SK-N-SH (cell line): ENCODE measurements around the gene ZPR1.

ENCODE experiments used
- EZH2phosphoT487 ChIP-seq: fragments of 200-600 bp; sonication (generic); IDR thresholded peaks from 2 replicates; pipeline ENCODE4 v1.6.1; 2017; ENCODE audit warnings: low read depth, mixed run types, mild to moderate bottlenecking, antibody characterized with exemption, moderate library complexity, borderline replicate concordance
- GABPA ChIP-seq: IDR thresholded peaks from 2 replicates; pipeline ENCODE4 v1.4.0; 2012; ENCODE audit warnings: low read depth, mild to moderate bottlenecking
- MEF2A ChIP-seq: IDR thresholded peaks from 2 replicates; pipeline ENCODE4 v1.4.0; 2012; ENCODE audit warnings: low read depth, borderline replicate concordance
- MXI1 ChIP-seq: IDR thresholded peaks from 2 replicates; pipeline ENCODE4 v1.6.1; 2012; ENCODE audit warnings: mild to moderate bottlenecking, low read depth, low read length, improper control_type of control experiment
- POLR2AphosphoS5 ChIP-seq: IDR thresholded peaks from 2 replicates; pipeline ENCODE4 v1.6.1; 2012; ENCODE audit warnings: low read depth, low read length
- TF ChIP-seq, protein P1 (sequence below): fragments of 150-350 bp; IDR thresholded peaks from 2 replicates; pipeline ENCODE4 v1.6.1; 2017; ENCODE audit warnings: antibody characterized with exemption, low read length, low read depth, borderline replicate concordance
- TF ChIP-seq, protein P2 (sequence below): fragments of 200-600 bp; sonication (generic); IDR thresholded peaks from 2 replicates; pipeline ENCODE4 v1.6.1; 2017; ENCODE audit warnings: antibody characterized with exemption, mild to moderate bottlenecking, moderate library complexity
- TF ChIP-seq, protein P3 (sequence below): IDR thresholded peaks from 2 replicates; pipeline ENCODE4 v1.4.0; 2012; ENCODE audit warnings: low read depth, borderline replicate concordance

DNA sequence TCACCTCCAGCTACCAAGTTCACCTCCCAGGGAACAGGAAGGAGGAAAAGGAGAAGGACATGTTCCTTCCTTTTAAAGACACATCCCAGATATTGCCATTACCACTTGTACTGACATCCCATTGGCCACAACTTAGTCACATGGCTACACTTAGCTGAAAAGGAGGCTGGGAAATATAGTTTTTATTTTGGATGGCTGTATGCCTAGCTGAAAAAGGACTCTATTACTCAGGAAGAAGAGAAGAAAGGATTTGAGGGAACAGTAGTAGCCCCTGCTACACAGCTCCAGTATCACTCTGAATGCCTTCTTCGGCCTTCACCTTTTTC, 5.9 kb upstream of the ZPR1 start:
- TF ChIP-seq, protein P1, sequence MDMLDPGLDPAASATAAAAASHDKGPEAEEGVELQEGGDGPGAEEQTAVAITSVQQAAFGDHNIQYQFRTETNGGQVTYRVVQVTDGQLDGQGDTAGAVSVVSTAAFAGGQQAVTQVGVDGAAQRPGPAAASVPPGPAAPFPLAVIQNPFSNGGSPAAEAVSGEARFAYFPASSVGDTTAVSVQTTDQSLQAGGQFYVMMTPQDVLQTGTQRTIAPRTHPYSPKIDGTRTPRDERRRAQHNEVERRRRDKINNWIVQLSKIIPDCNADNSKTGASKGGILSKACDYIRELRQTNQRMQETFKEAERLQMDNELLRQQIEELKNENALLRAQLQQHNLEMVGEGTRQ = no peak
- TF ChIP-seq MEF2A = no peak
- TF ChIP-seq, protein P2, sequence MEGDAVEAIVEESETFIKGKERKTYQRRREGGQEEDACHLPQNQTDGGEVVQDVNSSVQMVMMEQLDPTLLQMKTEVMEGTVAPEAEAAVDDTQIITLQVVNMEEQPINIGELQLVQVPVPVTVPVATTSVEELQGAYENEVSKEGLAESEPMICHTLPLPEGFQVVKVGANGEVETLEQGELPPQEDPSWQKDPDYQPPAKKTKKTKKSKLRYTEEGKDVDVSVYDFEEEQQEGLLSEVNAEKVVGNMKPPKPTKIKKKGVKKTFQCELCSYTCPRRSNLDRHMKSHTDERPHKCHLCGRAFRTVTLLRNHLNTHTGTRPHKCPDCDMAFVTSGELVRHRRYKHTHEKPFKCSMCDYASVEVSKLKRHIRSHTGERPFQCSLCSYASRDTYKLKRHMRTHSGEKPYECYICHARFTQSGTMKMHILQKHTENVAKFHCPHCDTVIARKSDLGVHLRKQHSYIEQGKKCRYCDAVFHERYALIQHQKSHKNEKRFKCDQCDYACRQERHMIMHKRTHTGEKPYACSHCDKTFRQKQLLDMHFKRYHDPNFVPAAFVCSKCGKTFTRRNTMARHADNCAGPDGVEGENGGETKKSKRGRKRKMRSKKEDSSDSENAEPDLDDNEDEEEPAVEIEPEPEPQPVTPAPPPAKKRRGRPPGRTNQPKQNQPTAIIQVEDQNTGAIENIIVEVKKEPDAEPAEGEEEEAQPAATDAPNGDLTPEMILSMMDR = no peak
- TF ChIP-seq MXI1 = no peak
- TF ChIP-seq, protein P3, sequence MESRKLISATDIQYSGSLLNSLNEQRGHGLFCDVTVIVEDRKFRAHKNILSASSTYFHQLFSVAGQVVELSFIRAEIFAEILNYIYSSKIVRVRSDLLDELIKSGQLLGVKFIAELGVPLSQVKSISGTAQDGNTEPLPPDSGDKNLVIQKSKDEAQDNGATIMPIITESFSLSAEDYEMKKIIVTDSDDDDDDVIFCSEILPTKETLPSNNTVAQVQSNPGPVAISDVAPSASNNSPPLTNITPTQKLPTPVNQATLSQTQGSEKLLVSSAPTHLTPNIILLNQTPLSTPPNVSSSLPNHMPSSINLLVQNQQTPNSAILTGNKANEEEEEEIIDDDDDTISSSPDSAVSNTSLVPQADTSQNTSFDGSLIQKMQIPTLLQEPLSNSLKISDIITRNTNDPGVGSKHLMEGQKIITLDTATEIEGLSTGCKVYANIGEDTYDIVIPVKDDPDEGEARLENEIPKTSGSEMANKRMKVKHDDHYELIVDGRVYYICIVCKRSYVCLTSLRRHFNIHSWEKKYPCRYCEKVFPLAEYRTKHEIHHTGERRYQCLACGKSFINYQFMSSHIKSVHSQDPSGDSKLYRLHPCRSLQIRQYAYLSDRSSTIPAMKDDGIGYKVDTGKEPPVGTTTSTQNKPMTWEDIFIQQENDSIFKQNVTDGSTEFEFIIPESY = no peak
- no peak for TF ChIP-seq EZH2phosphoT487
- TF ChIP-seq GABPA = no peak
- no peak for TF ChIP-seq POLR2AphosphoS5
